Dendritic cell treated with granulocyte-macrophage colony-stimulating factor and Interleukin-4, amounts not matched to agents 40 ng/mL and 50 ng/mL, for 4 days (primary cell): ENCODE measurements around the gene RAB17.
A peak's percentile ranks its signal among the peaks of the same experiment; 100 is the strongest.
"Not testable (repeated sequence)": the region's sequence is repeated elsewhere in the genome, so short reads cannot be mapped to it uniquely, and the experiment has no call there.

Experiments used
- H3K27ac Mint-ChIP-seq: one replicate; pipeline ENCODE4 v1.8.0; 2022; ENCODE audit warnings: mild to moderate bottlenecking, mixed read lengths
- H3K27me3 Mint-ChIP-seq: one replicate; pipeline ENCODE4 v1.8.0; 2022; ENCODE audit warnings: mild to moderate bottlenecking, mixed read lengths
- H3K36me3 Mint-ChIP-seq: one replicate; pipeline ENCODE4 v1.8.0; 2022; ENCODE audit warnings: low read depth, mixed read lengths
- H3K4me1 Mint-ChIP-seq: one replicate; pipeline ENCODE4 v1.8.0; 2022; ENCODE audit warnings: low read depth, mixed read lengths
- H3K4me3 Mint-ChIP-seq: one replicate; pipeline ENCODE4 v1.8.0; 2022; ENCODE audit warnings: mild to moderate bottlenecking, moderate library complexity, mixed read lengths
- H3K9me3 Mint-ChIP-seq: one replicate; pipeline ENCODE4 v1.8.0; 2022; ENCODE audit warnings: mixed read lengths
- intact Hi-C: fragments of 100-400 bp; cut with micrococcal nuclease; formaldehyde crosslinking; loops from one replicate; pipeline ENCODE4 v1.15.0; 2022

RAB17 gene

GRCh38 chr2:237598468-237599208, 8.1 kb upstream of the RAB17 start:
- intact Hi-C loops = no loop called here
- no peaks in the 10 kb centered on the region for H3K9me3 Mint-ChIP-seq
- H3K27ac Mint-ChIP-seq = no peak overlapping the region
- peaks cover 20% of the 10 kb centered on the region for H3K4me1 Mint-ChIP-seq
- H3K36me3 Mint-ChIP-seq = no peaks in the 10 kb centered on the region
- peaks cover 13% of the 10 kb centered on the region for H3K27me3 Mint-ChIP-seq
- no peak overlapping the region for H3K4me3 Mint-ChIP-seq

DNA sequence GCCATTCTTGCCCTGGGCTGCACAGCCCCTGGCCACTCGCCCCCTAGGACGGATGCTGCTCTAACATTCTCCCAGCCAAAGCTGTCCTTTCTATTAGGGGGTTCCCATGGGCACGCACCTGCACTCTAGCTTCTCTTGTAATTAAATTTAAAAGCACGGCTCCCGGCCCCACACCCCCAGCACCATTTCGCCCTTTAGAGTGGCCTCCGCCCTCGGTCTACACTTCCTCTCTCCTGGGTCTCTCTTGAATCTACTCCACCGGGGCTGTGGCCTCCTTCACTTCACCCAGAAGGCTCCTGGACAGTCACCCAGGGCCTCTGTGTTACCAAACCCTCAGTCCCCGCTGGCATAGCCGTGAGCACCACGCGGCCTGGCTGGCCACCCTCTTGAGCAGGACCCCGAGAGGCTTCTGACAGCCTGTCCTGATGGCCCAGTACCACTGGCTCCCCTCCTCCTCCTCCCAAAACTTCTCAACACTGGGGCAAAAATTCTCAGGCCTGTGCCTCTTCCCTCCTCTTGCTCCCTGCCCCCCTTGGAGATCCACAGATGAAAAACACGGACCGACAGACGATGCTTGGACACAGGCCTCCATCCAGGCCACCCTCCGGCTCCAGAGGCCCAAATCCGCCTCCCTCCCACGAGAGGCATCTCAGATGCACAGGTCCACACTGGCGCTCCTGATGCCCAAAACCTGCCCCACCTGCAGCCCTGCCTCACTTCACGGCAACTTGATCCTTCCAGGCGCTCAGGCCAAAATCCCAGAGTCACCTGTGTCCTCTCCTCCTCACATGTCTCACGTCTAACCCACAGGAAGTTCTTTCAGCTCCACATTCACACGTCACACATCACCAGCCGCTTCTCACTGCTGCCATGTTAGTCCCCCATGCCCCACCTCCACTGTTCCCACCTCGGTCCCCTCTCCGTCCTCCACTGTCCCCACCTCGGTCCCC, 6.9 kb upstream of the RAB17 start:
- intact Hi-C loops = no loop called here
- no peak overlapping the region for H3K27ac Mint-ChIP-seq
- H3K4me3 Mint-ChIP-seq = no peak overlapping the region
- H3K27me3 Mint-ChIP-seq = peaks cover 7% of the 10 kb centered on the region
- no peaks in the 10 kb centered on the region for H3K36me3 Mint-ChIP-seq
- peaks cover 16% of the 10 kb centered on the region for H3K4me1 Mint-ChIP-seq
- no peaks in the 10 kb centered on the region for H3K9me3 Mint-ChIP-seq

DNA sequence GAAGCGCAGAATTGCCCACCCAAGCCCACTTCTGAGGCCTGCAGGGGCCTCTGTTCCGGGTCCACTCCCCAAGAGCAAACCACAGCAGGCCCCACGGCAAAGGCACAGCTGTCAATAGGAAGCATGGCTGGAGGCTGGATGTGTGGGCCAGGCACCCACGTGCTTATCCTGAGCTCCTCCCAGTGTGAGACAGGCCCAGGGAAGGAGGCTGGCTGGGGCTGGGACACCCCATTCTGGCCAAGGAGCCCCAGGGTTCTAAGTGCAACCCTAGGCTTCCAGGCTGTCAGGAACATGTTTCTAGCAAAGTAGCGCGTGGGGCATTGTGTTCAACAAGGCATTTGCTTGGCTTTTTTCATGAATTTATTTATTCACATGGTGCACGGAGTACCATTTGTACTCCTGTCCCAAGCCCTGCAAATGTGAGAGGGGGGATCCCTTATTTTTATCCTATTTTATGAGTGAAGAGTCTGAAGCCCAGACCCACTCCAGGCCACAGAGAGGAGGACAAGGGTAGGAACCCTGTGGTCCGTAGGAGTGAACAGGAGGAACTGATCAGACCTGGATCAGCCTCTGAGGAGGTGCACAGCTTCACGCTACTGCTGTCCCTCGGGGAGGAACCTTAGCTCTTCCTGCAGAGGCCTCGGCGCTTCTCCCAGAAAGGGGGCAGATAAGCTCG, 6.1 kb upstream of the RAB17 start:
- H3K9me3 Mint-ChIP-seq = no peaks in the 10 kb centered on the region
- no peaks in the 10 kb centered on the region for H3K36me3 Mint-ChIP-seq
- no peak overlapping the region for H3K4me3 Mint-ChIP-seq
- H3K27me3 Mint-ChIP-seq = peaks cover 5% of the 10 kb centered on the region
- H3K27ac Mint-ChIP-seq = no peak overlapping the region
- H3K4me1 Mint-ChIP-seq = peaks cover 18% of the 10 kb centered on the region
- intact Hi-C loops = no loop called here

DNA sequence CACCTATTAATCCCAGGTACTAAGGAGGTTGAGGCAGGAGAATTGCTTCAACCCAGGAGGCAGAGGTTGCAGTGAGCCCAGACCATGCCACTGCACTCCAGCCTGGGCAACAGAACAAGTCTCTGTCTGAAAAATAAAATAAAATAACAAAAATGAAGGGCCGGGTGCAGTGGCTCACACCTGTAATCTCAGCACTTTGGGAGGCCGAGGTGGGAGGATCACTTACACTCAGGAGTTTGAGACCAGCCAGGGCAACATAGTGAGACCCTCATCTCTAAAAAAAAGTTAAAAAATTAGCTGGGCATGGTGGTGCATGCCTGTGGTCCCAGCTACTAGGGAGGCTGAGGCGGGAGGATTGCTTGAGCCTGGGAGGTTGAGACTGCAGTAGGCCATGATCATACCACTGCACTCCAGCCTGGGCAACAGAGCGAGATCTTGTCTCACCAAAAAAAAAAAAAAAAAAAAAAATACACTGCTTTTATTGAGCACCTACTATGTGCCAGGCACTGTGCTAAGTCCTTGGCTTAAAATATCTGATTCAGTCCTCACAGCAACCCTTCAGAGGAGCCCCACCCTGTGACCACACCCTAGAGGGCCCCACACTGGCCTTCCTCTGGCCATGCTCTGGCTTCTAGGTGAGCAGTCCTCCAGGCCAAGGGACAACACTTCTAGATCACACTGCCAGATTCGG, 5.4 kb upstream of the RAB17 start:
- H3K4me3 Mint-ChIP-seq, H3K36me3 Mint-ChIP-seq, intact Hi-C loops, H3K27me3 Mint-ChIP-seq, H3K9me3 Mint-ChIP-seq, H3K27ac Mint-ChIP-seq: not testable (repeated sequence)
- peaks cover 25% of the 10 kb centered on the region for H3K4me1 Mint-ChIP-seq

- no peak overlapping the region for H3K4me3 Mint-ChIP-seq
- no peaks in the 10 kb centered on the region for H3K36me3 Mint-ChIP-seq
- intact Hi-C loops = no loop called here
Observed at GRCh38 chr2:237594514-237594871, 4.0 kb upstream of the RAB17 start.

GRCh38 chr2:237593596-237594320, 3.2 kb upstream of the RAB17 start:
- intact Hi-C loops = no loop called here
- Mint-ChIP-seq H3K4me3 (no peak overlapping the region), H3K9me3 (no peaks in the 10 kb centered on the region)

More at GRCh38 chr2:237594514-237594871, 4.0 kb upstream of the RAB17 start:
- H3K27ac Mint-ChIP-seq = no peak overlapping the region
- H3K27me3 Mint-ChIP-seq = peaks cover 4% of the 10 kb centered on the region
- no peaks in the 10 kb centered on the region for H3K9me3 Mint-ChIP-seq
- H3K4me1 Mint-ChIP-seq = peaks cover 36% of the 10 kb centered on the region

GRCh38 chr2:237593036-237593435, 2.5 kb upstream of the RAB17 start:
- H3K36me3 Mint-ChIP-seq = no peaks in the 10 kb centered on the region
- H3K9me3 Mint-ChIP-seq = no peaks in the 10 kb centered on the region
- no peak overlapping the region for H3K4me3 Mint-ChIP-seq
- H3K4me1 Mint-ChIP-seq = peaks cover 36% of the 10 kb centered on the region
- intact Hi-C loops = no loop called here
- no peak overlapping the region for H3K27ac Mint-ChIP-seq
- peaks cover 4% of the 10 kb centered on the region for H3K27me3 Mint-ChIP-seq

More at GRCh38 chr2:237593596-237594320, 3.2 kb upstream of the RAB17 start:
- no peak overlapping the region for H3K27ac Mint-ChIP-seq
- H3K4me1 Mint-ChIP-seq = peaks cover 36% of the 10 kb centered on the region
- no peaks in the 10 kb centered on the region for H3K36me3 Mint-ChIP-seq
- peaks cover 4% of the 10 kb centered on the region for H3K27me3 Mint-ChIP-seq

GRCh38 chr2:237592425-237592980, 2.0 kb upstream of the RAB17 start:
- peaks cover 4% of the 10 kb centered on the region for H3K27me3 Mint-ChIP-seq
- H3K36me3 Mint-ChIP-seq = no peaks in the 10 kb centered on the region
- no peaks in the 10 kb centered on the region for H3K9me3 Mint-ChIP-seq
- H3K4me1 Mint-ChIP-seq = peaks cover 34% of the 10 kb centered on the region
- intact Hi-C loops = no loop called here
- H3K27ac Mint-ChIP-seq = no peak overlapping the region
- no peak overlapping the region for H3K4me3 Mint-ChIP-seq

DNA sequence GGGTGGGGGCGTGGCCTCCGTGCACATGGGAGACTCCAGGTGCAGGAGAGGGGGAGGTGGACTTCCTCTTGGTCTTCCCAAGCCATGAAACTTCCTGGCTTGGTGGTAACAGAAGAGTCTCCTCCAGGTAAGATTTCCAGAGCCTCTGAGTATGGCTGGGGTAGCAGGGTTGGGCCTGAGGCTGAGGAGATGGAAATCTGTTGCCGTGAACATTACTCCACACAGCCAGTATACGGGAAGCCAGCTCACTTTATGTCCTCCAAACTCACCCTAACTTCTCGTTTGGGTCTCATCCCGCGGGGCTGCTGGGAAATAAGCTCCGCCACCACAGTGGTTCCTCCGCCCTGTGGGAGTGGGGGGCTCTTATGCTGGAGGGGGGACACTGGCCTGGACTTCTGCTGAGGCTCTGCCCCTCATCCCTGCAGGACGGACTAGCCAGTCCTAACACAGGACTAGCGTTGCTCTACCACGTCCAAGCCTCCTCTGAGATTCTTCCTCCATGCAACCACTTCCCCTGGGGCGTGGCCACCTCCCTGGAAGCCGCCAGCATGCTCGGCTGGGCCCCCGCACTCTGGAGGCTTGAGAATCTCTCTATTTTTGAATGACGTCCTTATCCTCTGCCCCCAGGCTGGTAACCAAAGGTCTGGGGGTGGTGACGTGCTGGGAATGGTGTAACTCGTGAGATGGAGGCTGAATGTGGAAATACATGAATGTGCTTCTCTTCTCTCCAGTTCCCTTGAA, 777 bp upstream of the RAB17 start:
- Mint-ChIP-seq H3K27ac (peak overlapping the region; percentile 44), H3K9me3 (no peaks in the 10 kb centered on the region), H3K4me3 (peak overlapping the region; percentile 30), H3K27me3 (peaks cover 5% of the 10 kb centered on the region), H3K36me3 (no peaks in the 10 kb centered on the region), H3K4me1 (peaks cover 23% of the 10 kb centered on the region)
- intact Hi-C loops = no loop called here

GRCh38 chr2:237588044-237588696, 2.4 kb downstream of the RAB17 start:
- no peak overlapping the region for H3K27ac Mint-ChIP-seq
- peaks cover 20% of the 10 kb centered on the region for H3K4me1 Mint-ChIP-seq
- intact Hi-C loops = no loop called here
- no peaks in the 10 kb centered on the region for H3K9me3 Mint-ChIP-seq
- peaks cover 8% of the 10 kb centered on the region for H3K27me3 Mint-ChIP-seq
- H3K36me3 Mint-ChIP-seq = no peaks in the 10 kb centered on the region
- H3K4me3 Mint-ChIP-seq = no peak overlapping the region

- Mint-ChIP-seq H3K27me3 (peaks cover 11% of the 10 kb centered on the region), H3K27ac (no peak overlapping the region), H3K4me3 (no peak overlapping the region), H3K36me3 (no peaks in the 10 kb centered on the region), H3K4me1 (peaks cover 8% of the 10 kb centered on the region), H3K9me3 (no peaks in the 10 kb centered on the region)
- intact Hi-C loops = no loop called here
Observed at GRCh38 chr2:237585590-237586221, 4.8 kb downstream of the RAB17 start.
